Measurements from ENCODE around the gene MTMR2.
"Not testable (repeated sequence)": the region's sequence is repeated elsewhere in the genome, so short reads cannot be mapped to it uniquely, and the experiment has no call there.

The MTMR2 gene

GRCh38 chr11:95883381-95883780 lies 40.5 kb downstream of the MTMR2 start:
- no peak for DNase-seq

DNA sequence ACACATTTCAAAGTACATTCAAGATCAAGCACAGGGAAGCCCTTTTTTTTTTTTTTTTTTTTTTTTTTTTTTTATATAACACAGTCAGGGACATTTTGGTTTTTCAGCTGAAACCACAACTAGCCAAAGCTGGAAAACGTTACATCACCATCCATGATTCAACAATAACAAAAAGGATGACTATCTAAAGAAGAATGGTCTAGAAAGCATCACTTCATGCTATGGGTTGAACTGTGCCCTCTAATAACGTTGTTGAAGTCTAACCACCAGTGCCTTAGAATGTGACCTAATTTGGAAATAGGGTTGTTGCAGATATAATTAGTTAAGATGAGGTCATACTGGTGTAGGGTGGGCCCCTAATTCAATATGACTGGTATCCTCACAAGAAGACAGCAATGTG lies 46.6 kb downstream of the MTMR2 start:
- DNase-seq: no peak

DNA sequence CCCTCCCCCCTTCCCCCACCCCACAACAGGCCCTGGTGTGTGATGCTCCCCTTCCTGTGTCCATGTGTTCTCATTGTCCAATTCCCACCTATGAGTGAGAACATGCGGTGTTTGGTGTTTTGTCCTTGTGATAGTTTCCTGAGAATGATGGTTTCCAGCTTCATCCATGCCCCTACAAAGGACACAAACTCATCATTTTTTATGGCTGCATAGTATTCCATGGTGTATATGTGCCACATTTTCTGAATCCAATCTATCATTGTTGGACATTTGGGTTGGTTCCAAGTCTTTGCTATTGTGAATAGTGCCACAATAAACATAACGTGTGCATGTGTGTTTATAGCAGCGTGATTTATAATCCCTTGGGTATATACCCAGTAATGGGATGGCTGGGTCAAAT lies 53.0 kb downstream of the MTMR2 start:
- DNase-seq: not testable (repeated sequence)

- DNase-seq: no peak
Observed at GRCh38 chr11:95867105-95867504, 56.8 kb downstream of the MTMR2 start.

DNA sequence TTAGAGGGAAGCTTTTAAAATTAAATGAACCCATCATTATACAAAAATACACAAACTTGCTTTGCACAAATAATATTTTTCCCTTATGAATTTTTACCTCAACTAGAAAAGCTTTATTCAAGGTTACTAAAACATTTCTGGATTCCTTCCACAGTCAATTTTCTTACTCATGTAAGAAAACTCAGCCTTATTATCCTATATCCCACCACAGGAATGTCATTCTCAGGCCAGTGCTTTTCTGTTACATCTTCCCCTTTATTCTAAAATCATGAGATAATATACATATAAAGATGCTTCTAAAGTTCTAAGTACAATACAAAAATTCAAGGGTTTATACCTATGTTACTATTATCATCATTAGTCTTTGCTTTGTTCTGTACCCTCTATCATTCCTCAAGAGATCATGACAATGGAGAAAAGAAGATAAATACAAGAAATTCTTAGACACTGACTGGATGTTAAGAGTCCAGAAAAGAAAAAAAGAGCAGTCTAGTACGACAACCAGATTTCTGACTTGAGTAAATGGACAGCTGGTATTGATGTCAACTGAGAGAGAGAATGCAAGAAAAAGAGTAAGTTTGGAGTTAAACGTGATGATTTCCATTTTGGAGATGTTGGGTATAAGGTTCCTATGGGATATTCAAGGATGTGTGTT lies 60.3 kb downstream of the MTMR2 start:
- DNase-seq: no peak

- not testable (repeated sequence) for DNase-seq
Observed at GRCh38 chr11:95860024-95860423, 63.9 kb downstream of the MTMR2 start.

DNA sequence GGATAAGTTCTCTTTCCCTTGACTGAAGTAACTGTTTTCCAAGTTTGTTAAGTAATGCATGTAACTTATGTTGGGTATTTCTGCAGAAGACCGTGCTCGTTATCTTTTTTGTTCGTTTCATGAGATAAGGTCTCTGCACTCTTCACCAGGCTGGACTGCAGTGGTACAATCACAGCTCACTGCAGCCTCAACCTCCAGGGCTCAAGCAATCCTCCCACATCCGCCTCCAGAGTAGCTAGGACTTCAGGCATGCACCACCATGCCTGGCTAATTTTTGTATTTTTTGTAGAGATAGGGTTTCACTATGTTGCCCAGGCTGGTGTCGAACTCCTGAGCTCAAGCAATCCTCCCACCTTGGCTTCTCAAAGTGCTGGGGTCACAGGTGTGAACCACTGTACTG lies 69.5 kb downstream of the MTMR2 start:
- not testable (repeated sequence) for DNase-seq

DNA sequence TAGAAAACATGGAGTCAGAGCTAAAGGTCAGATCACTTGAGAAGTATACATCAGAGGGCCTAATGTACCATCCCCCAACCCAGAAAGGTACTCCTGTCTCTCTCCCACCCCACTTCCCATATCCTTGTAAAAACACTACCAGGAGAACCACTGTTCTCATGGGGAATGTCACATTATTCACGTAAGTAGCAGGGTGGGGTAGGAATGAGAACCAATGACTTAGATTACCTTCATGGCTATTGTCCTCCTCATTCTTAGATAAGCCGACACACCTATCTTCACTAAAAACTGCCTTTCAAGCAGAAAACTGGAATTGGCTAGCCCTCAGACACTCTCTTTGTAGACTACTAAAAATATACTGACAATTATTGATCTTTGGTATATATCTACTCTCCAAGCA lies 70.0 kb downstream of the MTMR2 start:
- no peak for DNase-seq

GRCh38 chr11:95853138-95853537 lies 70.8 kb downstream of the MTMR2 start:
- DNase-seq: no peak

DNA sequence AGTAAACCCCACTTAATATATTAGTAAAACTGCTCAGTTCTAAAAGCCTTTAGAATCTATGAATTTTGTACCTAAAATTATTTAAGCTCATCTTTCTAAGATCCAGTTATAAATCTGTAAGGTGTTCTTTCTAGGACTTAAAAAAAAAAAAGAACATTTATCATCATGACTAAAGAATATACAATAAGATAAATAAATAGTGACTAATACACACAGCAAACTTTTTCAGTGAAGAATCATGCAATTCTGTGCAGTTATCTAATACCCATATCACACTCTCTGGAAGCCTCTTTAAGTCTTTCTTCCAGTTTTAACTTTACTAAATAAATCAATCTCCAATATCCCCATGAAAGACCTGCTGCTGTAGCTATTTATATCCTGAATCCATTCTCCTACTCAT lies 73.8 kb downstream of the MTMR2 start:
- no peak for DNase-seq

GRCh38 chr11:95849087-95849825 lies 74.7 kb downstream of the MTMR2 start:
- DNase-seq: no peak

- DNase-seq: no peak
Observed at GRCh38 chr11:95845167-95845566, 78.7 kb downstream of the MTMR2 start.

DNA sequence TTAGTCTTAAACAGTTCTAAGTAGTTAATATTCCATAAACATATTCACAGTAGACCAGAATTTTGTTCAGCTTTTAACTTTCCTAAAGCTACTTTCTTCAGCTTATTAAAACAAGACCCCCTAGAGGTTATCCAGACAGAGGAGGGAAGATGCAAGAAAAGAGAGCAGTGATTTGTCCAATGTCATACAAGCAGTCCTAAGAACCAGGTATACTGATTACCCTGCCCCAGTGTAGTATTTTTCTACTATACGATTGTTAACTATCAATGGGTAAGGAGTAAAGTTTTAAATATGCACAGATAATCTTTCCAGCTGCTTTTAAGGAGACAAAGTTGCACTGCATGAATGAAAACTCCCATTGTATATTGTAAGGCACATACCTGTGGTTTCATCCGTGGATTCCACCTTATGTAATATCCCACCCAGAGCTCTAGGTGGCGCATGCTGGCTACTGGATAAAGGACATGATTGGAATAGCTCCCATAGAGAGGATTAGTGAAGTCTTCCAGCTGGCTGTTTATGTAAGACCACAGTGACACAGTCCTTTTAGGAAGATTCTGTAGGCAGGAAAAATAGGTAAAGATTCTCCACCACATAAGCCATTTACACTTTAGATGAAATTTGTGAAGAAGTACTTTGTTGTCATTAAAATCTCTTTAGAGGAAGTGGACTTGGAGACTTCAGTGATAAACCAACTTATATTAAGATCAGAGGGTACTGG lies 88.0 kb downstream of the MTMR2 start:
- peak; percentile 65 for DNase-seq

GRCh38 chr11:95835351-95835750 lies 88.6 kb downstream of the MTMR2 start:
- no peak for DNase-seq

GRCh38 chr11:95833378-95833777 lies 90.5 kb downstream of the MTMR2 start:
- DNase-seq: no peak

GRCh38 chr11:95832763-95833162 lies 91.1 kb downstream of the MTMR2 start:
- no peak for DNase-seq

- DNase-seq: no peak
Observed at GRCh38 chr11:95831198-95831883, 92.6 kb downstream of the MTMR2 start.

- no peak for DNase-seq
Observed at GRCh38 chr11:95829580-95830259, 94.2 kb downstream of the MTMR2 start.

DNA sequence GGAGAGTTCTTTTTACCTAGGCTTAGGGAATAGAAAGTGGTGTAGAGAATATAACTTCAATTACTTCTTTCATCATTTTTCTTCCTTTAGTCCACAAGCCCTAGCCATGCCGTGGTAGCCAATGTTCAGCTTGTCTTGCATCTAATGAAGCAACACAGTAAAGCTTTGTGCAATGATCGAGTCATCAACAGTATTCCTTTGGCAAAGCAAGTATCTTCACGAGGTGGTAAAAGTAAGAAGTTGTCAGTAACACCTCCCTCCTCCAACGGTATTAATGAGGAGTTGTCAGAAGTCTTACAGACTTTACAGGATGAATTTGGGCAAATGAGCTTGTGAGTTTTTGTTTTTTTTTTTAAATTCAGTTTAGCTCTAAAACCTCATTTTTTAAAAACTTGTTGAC lies 96.2 kb downstream of the MTMR2 start:
- no peak for DNase-seq

GRCh38 chr11:95821640-95822039 lies 102.3 kb downstream of the MTMR2 start:
- no peak for DNase-seq

- no peak for DNase-seq
Observed at GRCh38 chr11:95816037-95816436, 107.9 kb downstream of the MTMR2 start.

- DNase-seq: not testable (repeated sequence)
Observed at GRCh38 chr11:95811052-95811451, 112.9 kb downstream of the MTMR2 start.

GRCh38 chr11:95806464-95806863 lies 117.4 kb downstream of the MTMR2 start:
- DNase-seq: not testable (repeated sequence)

All from activated CD8-positive, alpha-beta memory T cell treated with anti-CD3 and anti-CD28 coated beads for 24 hours (primary cell).